Suppressor macrophage (primary cell): ENCODE results near the gene SGPL1.

Experiments
- DNase-seq, 4 experiments: peaks; one replicate each; pipeline ENCODE4 v3.0.0-alpha.2; 2020 to 2022

The SGPL1 gene

GRCh38 chr10:70810967-70811366 lies 4.8 kb upstream of the SGPL1 start:
- no peak for DNase-seq

- no peak for DNase-seq
Measured at GRCh38 chr10:70811881-70812280, 3.9 kb upstream of the SGPL1 start.

- no peak for DNase-seq
Measured at GRCh38 chr10:70812814-70813213, 2.9 kb upstream of the SGPL1 start.

- no peak for DNase-seq
Measured at GRCh38 chr10:70814126-70814525, 1.6 kb upstream of the SGPL1 start.

GRCh38 chr10:70816220-70816894 lies 609 bp downstream of the SGPL1 start:
- peak; percentile 59 to 83 (median 68) for DNase-seq

GRCh38 chr10:70820976-70821750 lies 5.4 kb downstream of the SGPL1 start:
- no peak for DNase-seq

GRCh38 chr10:70822076-70822820 lies 6.5 kb downstream of the SGPL1 start:
- no peak for DNase-seq

- peak in 1 of 4 experiments; percentile 27 for DNase-seq
Measured at GRCh38 chr10:70827086-70827757, 11.5 kb downstream of the SGPL1 start.

- no peak for DNase-seq
Measured at GRCh38 chr10:70828923-70829322, 13.2 kb downstream of the SGPL1 start.

- DNase-seq = no peak
Measured at GRCh38 chr10:70829543-70829942, 13.8 kb downstream of the SGPL1 start.

- peak; percentile 23 to 61 (median 41) for DNase-seq
Measured at GRCh38 chr10:70830164-70830563, 14.4 kb downstream of the SGPL1 start.

GRCh38 chr10:70832221-70832620 lies 16.5 kb downstream of the SGPL1 start:
- no peak for DNase-seq

GRCh38 chr10:70832852-70833528 lies 17.2 kb downstream of the SGPL1 start:
- peak; percentile 66 to 90 (median 81) for DNase-seq

- DNase-seq = no peak
Measured at GRCh38 chr10:70833601-70834000, 17.9 kb downstream of the SGPL1 start.

- DNase-seq = no peak
Measured at GRCh38 chr10:70834021-70834420, 18.3 kb downstream of the SGPL1 start.

- DNase-seq = peak; percentile 69 to 88 (median 80)
Measured at GRCh38 chr10:70834441-70835151, 18.8 kb downstream of the SGPL1 start.

- DNase-seq = no peak
Measured at GRCh38 chr10:70836319-70836718, 20.6 kb downstream of the SGPL1 start.

- DNase-seq = no peak
Measured at GRCh38 chr10:70837660-70838059, 21.9 kb downstream of the SGPL1 start.

GRCh38 chr10:70838270-70838805 lies 22.6 kb downstream of the SGPL1 start:
- DNase-seq = peak in 2 of 4 experiments; percentile 67 to 71

GRCh38 chr10:70840836-70841235 lies 25.1 kb downstream of the SGPL1 start:
- no peak for DNase-seq

GRCh38 chr10:70843333-70843732 lies 27.6 kb downstream of the SGPL1 start:
- no peak for DNase-seq
